HL-60 (cell line): Measurements from ENCODE around the gene NLGN1.

ENCODE experiments used
- CTCF ChIP-seq: IDR thresholded peaks from one replicate; pipeline ENCODE4 v1.5.1; 2011; ENCODE audit warnings: low read length, control low read depth, inconsistent platforms; ENCODE audit not compliant: insufficient read depth
- GABPA ChIP-seq: IDR thresholded peaks from 2 replicates; pipeline ENCODE4 v1.6.1; 2012; ENCODE audit warnings: low read depth
- POLR2AphosphoS5 ChIP-seq: IDR thresholded peaks from 2 replicates; pipeline ENCODE4 v1.6.1; 2012; ENCODE audit warnings: low read depth
- SPI1 ChIP-seq: IDR thresholded peaks from 2 replicates; pipeline ENCODE4 v1.6.1; 2012; ENCODE audit warnings: low read depth, mild to moderate bottlenecking, borderline replicate concordance
- TF ChIP-seq, protein P1 (sequence below): IDR thresholded peaks from 2 replicates; pipeline ENCODE4 v1.6.1; 2012; ENCODE audit warnings: low read depth; ENCODE audit not compliant: insufficient replicate concordance

GRCh38 chr3:173403376-173403775 is 5.8 kb downstream of the NLGN1 start:
- TF ChIP-seq CTCF (no peak), POLR2AphosphoS5 (no peak), SPI1 (no peak), GABPA (no peak)
- TF ChIP-seq, protein P1, sequence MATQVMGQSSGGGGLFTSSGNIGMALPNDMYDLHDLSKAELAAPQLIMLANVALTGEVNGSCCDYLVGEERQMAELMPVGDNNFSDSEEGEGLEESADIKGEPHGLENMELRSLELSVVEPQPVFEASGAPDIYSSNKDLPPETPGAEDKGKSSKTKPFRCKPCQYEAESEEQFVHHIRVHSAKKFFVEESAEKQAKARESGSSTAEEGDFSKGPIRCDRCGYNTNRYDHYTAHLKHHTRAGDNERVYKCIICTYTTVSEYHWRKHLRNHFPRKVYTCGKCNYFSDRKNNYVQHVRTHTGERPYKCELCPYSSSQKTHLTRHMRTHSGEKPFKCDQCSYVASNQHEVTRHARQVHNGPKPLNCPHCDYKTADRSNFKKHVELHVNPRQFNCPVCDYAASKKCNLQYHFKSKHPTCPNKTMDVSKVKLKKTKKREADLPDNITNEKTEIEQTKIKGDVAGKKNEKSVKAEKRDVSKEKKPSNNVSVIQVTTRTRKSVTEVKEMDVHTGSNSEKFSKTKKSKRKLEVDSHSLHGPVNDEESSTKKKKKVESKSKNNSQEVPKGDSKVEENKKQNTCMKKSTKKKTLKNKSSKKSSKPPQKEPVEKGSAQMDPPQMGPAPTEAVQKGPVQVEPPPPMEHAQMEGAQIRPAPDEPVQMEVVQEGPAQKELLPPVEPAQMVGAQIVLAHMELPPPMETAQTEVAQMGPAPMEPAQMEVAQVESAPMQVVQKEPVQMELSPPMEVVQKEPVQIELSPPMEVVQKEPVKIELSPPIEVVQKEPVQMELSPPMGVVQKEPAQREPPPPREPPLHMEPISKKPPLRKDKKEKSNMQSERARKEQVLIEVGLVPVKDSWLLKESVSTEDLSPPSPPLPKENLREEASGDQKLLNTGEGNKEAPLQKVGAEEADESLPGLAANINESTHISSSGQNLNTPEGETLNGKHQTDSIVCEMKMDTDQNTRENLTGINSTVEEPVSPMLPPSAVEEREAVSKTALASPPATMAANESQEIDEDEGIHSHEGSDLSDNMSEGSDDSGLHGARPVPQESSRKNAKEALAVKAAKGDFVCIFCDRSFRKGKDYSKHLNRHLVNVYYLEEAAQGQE: no peak
